OCI-LY1 (cell line): ENCODE measurements around the gene STK39.
"Not testable (repeated sequence)": the region's sequence is repeated elsewhere in the genome, so short reads cannot be mapped to it uniquely, and the experiment has no call there.

Experiments used
- CTCF ChIP-seq: fragments of 200-600 bp; sonication (generic), shearing (Covaris generic); IDR thresholded peaks from 2 replicates; pipeline ENCODE4 v1.5.1; 2017; ENCODE audit warnings: mild to moderate bottlenecking, antibody characterized with exemption, low read length, moderate library complexity, mixed read lengths
- EZH2 ChIP-seq: fragments of 200-600 bp; sonication (generic), shearing (Covaris generic); IDR thresholded peaks from 2 replicates; pipeline ENCODE4 v1.8.0; 2017; ENCODE audit warnings: borderline replicate concordance, mixed run types, mild to moderate bottlenecking, antibody characterized with exemption, low read length, moderate library complexity, mixed read lengths

- not testable (repeated sequence) for TF ChIP-seq CTCF, EZH2
Measured at GRCh38 chr2:168081452-168081851, 165.9 kb downstream of the STK39 start.
